Stimulated activated CD8-positive, alpha-beta memory T cell treated with anti-CD3 and anti-CD28 coated beads, Interleukin-12 subunit alpha, Interleukin-12 subunit beta, amount 100 ng/mL, for 4 hours (primary cell): ENCODE measurements around the gene PKNOX2.

ENCODE experiments used
- DNase-seq: peaks from one replicate; pipeline ENCODE4 v3.0.0-alpha.2; 2020; ENCODE audit warnings: low read depth

The PKNOX2 gene

GRCh38 chr11:125314276-125315078 is 149.9 kb downstream of the PKNOX2 start:
- no peak for DNase-seq

- no peak for DNase-seq
Measured at GRCh38 chr11:125315079-125315740, 150.7 kb downstream of the PKNOX2 start.

DNA sequence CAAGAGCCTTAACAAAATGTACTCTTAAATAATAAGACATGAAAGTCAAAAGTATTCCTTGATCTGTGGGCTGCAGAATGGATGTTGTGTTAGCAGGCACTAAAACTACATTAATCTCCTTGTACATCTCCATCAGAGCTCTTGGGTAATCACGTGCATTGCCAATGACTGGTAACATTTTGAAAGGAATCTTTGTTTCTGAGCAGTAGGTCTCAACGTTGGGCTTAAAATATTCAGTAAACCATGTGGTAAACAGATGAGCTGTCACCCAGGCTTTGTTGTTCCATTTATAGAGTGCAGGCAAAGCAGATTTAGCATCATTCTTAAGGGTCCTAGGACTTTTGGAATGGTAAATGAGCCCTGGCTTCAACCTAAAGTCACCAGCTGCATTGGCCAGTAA is 152.9 kb downstream of the PKNOX2 start:
- DNase-seq: no peak

GRCh38 chr11:125319649-125320048 is 155.1 kb downstream of the PKNOX2 start:
- DNase-seq: no peak

DNA sequence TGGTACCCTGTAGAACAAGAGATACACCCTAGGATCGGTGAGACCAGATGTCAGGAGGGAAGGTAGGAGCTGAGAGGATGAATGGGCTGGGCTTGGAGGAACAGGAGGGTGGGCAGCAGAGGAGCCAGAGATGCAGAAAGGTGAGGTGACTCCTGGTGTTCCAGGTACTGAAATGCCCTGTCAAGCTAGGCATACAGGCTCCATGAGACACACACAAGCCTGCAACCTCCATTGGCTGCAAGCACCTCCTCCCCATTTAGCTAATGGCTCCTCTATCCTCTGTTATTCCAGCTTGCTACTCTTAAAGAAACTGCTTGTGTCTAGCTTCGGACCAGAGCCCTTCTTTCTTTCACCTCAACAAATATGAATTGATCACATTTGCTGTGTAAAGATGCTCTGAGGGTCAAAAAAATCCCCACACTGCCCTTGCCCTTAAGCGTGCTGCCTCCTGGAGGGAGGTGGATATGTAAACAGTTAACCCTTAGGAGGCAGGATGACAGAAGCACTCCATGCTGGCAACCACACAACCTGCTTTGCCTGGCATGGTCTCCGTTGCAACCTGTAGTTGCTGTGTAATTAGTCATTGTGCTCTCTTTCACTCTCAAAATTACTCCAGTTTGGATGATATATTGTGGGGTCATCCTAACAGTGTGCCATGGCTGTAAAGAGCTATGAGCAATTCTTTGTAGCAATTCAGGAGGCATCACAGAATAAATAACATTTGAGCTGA is 156.0 kb downstream of the PKNOX2 start:
- no peak for DNase-seq

- no peak for DNase-seq
Measured at GRCh38 chr11:125322289-125322688, 157.7 kb downstream of the PKNOX2 start.

DNA sequence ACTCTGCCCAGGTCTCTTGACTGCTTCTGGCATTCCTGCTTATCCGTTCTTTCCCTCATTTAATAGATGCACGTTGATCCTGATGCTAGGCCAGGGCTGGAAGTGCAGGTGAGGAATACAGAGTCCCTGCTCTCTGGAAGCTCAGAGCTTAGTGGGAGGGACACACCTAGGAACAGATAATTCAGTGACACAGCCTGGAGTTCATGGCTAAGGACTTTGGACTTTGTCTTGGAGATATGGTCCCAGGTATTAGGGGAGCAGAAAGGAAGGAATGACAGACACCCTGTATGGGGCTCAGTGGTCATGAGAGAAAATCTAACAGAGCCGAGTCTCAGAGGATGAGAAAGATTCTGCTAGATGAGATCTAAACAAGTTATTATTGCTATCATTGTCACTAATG is 160.6 kb downstream of the PKNOX2 start:
- no peak for DNase-seq

DNA sequence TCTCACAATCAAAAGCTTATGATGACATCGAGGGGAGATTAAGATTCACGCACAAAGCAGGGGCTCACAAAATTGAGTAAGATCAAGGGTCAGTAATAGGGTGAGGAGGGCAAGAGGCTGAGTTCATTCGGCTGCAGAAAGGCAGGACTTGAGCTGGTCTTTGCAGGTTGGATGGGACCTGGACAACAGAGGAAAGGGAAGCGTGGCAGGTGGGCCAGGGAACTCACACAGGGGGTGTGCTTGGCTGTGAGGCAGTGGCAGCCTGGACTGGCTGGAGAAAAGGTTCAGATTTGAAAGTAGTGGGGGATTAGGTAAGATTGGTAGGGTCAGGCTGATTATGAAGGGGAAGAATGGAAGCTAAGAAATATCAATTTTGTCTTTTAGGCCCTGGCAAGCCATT is 161.6 kb downstream of the PKNOX2 start:
- DNase-seq: no peak

GRCh38 chr11:125327518-125328224 is 163.1 kb downstream of the PKNOX2 start:
- DNase-seq: no peak

DNA sequence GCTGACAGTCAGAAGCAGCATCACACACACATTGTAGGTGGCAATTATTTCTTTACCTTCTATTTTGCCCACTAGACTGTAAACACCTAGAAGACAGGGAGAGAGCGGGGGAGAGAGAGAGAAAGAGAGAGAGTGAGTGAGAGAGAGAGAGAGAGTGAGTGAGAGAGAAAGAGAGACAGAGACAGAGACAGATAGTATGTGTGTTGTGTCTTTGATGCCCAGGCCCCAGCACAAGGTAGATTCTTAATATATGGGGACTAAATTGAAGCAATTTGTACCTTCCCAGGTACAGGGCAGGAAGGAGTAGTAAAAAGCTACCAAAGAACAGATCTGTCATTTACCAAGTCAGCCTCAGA is 163.7 kb downstream of the PKNOX2 start:
- DNase-seq: no peak

DNA sequence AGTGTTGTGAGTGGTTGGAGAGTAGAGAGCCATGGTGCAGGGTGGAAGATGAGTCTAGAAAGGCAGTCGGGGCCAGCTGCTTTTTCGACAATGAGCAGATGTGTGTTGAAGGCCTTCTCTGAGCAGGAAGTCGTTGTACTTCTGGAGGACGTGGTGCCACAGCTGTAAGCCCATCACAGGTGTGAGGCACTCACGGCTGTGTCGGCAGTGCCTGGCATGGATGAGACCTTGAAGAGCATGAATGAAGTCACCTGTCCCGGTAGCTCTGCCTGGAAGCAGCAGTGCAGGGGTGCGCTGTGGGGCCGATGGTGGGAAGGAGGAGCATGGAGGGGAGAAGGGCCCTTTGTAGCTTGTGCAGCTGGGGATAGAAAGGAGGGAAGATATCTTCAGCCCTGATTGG is 165.2 kb downstream of the PKNOX2 start:
- no peak for DNase-seq

DNA sequence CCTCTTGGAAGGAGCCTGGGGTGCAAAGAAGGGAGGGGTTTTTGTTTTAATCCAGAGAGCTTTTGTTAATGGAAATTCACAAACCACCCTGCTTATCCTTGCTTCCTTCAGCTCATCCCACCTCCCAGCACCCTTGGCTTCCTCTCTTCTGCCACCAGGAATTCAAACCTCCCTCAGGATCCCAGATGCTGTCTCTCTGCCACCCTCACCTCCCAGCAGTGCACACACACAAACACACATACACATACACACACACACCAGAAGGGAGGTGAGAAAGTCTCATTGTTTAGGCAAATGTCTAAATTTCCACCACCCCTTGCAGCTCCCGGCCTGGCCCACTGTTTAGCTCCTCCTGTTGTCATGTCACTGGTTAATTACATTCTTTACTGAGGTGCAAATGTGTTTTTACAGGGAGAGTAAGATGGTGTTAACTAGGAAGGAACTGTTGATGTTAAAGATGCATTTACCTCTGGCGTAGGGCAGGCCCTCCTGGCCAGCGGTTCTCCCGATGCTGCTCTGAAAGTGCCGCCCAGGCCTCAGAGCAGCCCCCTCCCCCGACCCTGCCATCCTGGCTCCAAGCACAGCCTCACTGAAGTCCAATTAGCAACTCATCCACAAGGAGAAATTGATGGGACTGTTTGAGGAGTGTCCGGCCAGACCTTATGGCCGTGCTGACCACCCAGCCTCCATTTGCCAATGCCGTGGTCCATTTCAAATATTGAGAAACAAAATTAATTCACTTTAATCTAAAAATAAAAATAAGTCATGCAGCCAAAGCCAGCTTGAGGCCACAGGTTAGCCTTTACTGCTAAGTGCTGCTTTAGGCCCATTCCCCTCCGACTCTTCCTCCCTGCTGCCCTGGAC is 166.1 kb downstream of the PKNOX2 start:
- DNase-seq: no peak

GRCh38 chr11:125331357-125332035 is 166.9 kb downstream of the PKNOX2 start:
- no peak for DNase-seq

DNA sequence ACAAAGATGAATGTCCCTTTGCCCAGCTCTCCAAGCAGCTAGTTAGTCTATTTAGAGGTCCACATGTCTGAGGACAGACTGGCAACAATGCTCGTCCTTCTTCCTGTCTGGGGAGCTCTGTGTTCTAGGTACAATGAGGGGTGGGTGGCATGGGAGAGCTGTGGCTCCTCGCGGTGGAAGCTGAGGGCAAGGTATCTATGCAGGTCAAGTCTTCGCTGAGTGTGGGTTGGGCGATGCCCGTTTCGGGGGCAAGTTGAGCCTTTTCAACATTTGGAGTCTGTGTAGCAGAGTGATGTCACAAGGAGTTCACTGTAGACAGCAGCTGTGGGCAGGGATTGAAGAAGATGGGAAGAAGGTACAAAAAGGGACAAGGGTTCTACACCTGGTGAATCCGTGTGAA is 168.3 kb downstream of the PKNOX2 start:
- DNase-seq: no peak

DNA sequence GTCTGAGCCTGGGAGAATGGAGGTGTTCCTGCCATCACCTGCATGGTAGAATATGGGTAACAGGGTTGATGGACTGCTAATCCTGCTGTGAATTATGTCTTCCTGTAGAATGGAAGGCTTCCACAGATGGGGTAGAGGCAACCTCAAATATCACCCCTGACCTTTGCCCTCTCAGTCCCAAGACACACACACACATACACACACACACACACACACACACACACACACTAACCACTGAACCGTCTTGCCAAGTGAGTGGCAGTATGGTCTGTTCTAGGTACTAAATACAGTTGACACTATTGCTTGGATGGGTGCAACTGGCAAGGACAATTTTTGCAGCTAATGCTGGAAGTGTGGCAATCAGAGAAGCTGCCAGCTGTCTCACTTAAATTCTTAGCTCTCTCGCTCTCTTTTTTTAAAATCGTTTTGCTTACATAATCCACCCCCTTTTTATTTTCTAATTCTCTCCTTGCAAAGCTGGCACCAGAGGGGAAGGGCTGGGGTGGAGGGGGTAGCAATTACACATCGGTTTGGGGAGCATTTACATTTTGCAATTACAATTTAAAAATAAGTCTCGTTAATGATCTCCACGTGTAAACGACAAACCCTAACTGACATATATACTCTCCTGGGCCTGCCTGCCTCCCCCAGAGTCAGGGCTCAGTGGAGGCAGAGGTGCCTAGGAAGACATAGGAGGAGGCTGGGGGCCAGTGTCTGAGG is 169.0 kb downstream of the PKNOX2 start:
- DNase-seq: no peak

- DNase-seq: no peak
Measured at GRCh38 chr11:125335106-125335505, 170.6 kb downstream of the PKNOX2 start.

DNA sequence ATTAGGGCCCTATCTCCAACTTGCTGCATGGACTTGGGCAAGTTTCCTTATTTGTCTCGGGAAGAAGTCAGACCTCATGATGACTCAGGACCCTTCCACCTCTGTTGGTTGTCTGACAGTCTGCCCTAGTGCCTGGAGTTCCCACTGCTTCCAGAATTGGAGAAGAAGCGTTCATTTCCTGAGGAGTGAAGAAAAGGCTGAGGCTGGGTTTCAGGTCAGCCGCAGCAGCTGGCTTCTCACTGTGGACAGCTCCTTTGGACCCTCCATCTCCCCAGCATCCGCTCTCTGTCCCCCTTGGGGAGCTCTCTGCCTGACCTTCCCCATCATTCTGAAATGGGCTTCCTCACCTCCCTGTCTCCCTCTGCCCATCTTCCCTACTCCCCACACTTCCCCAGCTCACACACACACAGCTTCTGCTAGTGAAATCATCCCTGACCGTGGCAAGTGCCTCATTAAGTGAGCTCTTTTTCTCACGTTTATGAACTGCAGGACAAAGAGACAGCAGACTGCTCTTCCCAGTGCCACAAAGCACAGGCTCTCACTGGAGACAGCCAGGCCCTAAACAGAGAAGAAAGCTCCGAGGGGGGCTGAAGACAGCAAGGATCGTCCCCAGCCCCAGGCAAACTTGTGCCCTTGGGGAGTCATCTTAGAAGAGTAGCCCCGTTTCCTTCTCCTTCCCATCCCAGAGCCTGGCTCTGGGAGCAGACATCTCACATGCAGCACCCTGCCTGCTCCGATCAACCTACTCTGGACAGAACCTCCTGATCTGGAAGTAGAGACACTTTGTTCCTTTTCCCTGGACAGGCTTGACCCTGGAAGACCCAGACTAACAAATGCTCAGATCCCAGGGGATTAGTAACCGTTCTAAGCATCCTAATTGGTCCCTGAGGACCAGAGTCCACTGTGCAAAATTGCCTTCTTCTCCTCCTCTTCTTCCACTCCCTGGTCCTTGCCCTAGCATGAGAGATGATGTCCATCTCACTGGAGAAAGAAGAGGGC is 173.6 kb downstream of the PKNOX2 start:
- no peak for DNase-seq

- DNase-seq: no peak
Measured at GRCh38 chr11:125338886-125339811, 174.6 kb downstream of the PKNOX2 start.
